ENCODE results near the gene NTN5. TPM values are rescaled to one million over a fixed set of nuclear protein-coding genes. Genes with fewer than 3 reads are reported as not detected.
"Not testable (repeated sequence)": the region's sequence is repeated elsewhere in the genome, so short reads cannot be mapped to it uniquely, and the experiment has no call there.

Gene NTN5
- polyA plus RNA-seq, 2 donors: 0.25 to 0.39 TPM

GRCh38 chr19:48683349-48683748 lies 10.5 kb upstream of the NTN5 start:
- no peaks in the 10 kb centered on the region for H3K36me3 ChIP-seq (ENCODE audit: control insufficient read depth in 2 of 2, insufficient read depth in 2 of 2, low read length in 1 of 2)
- H3K4me1 ChIP-seq (ENCODE audit: control insufficient read depth in 2 of 2, insufficient read depth in 2 of 2, low read length in 1 of 2): peaks cover 0 to 3% of the 10 kb centered on the region in 2 donors
- WGBS, 2 donors: 62 to 78% methylated on average over 11 of the region's 11 CpGs
- no peak overlapping the region for H3K27ac ChIP-seq (ENCODE audit: low read depth in 2 of 2, low read length in 1 of 2)
- H3K4me3 ChIP-seq (ENCODE audit: low read depth in 1 of 2, low read length in 2 of 2): no peak overlapping the region
- H3K9me3 ChIP-seq (ENCODE audit: control insufficient read depth in 2 of 2, insufficient read depth in 1 of 2, low read depth in 1 of 2, low read length in 1 of 2): no peaks in the 10 kb centered on the region
- no peaks in the 10 kb centered on the region for H3K27me3 ChIP-seq (ENCODE audit: control insufficient read depth in 1 of 2, insufficient read depth in 2 of 2, low read length in 2 of 2)

GRCh38 chr19:48681127-48681470 lies 8.3 kb upstream of the NTN5 start:
- 68 to 74% methylated on average over 7 of the region's 7 CpGs for WGBS, 2 donors
- H3K36me3 ChIP-seq (ENCODE audit: control insufficient read depth in 2 of 2, insufficient read depth in 2 of 2, low read length in 1 of 2): no peaks in the 10 kb centered on the region
- H3K27ac ChIP-seq (ENCODE audit: low read depth in 2 of 2, low read length in 1 of 2): no peak overlapping the region
- H3K4me1 ChIP-seq (ENCODE audit: control insufficient read depth in 2 of 2, insufficient read depth in 2 of 2, low read length in 1 of 2): peaks cover 3 to 6% of the 10 kb centered on the region in 2 donors
- no peaks in the 10 kb centered on the region for H3K9me3 ChIP-seq (ENCODE audit: control insufficient read depth in 2 of 2, insufficient read depth in 1 of 2, low read depth in 1 of 2, low read length in 1 of 2)
- H3K27me3 ChIP-seq (ENCODE audit: control insufficient read depth in 1 of 2, insufficient read depth in 2 of 2, low read length in 2 of 2): no peaks in the 10 kb centered on the region
- no peak overlapping the region for H3K4me3 ChIP-seq (ENCODE audit: low read depth in 1 of 2, low read length in 2 of 2)

- Histone ChIP-seq H3K4me1 (ENCODE audit: control insufficient read depth in 2 of 2, insufficient read depth in 2 of 2, low read length in 1 of 2) (peaks cover 3 to 6% of the 10 kb centered on the region in 2 donors), H3K27ac (ENCODE audit: low read depth in 2 of 2, low read length in 1 of 2) (no peak overlapping the region), H3K27me3 (ENCODE audit: control insufficient read depth in 1 of 2, insufficient read depth in 2 of 2, low read length in 2 of 2) (no peaks in the 10 kb centered on the region), H3K9me3 (ENCODE audit: control insufficient read depth in 2 of 2, insufficient read depth in 1 of 2, low read depth in 1 of 2, low read length in 1 of 2) (no peaks in the 10 kb centered on the region), H3K36me3 (ENCODE audit: control insufficient read depth in 2 of 2, insufficient read depth in 2 of 2, low read length in 1 of 2) (no peaks in the 10 kb centered on the region), H3K4me3 (ENCODE audit: low read depth in 1 of 2, low read length in 2 of 2) (no peak overlapping the region)
- WGBS, 2 donors: 91 to 92% methylated on average over 44 to 45 of the region's 45 CpGs
Measured at GRCh38 chr19:48680436-48681126, 7.8 kb upstream of the NTN5 start.

GRCh38 chr19:48680006-48680405 lies 7.2 kb upstream of the NTN5 start:
- H3K27ac ChIP-seq (ENCODE audit: low read depth in 2 of 2, low read length in 1 of 2); H3K27me3 ChIP-seq (ENCODE audit: control insufficient read depth in 1 of 2, insufficient read depth in 2 of 2, low read length in 2 of 2); H3K4me1 ChIP-seq (ENCODE audit: control insufficient read depth in 2 of 2, insufficient read depth in 2 of 2, low read length in 1 of 2); H3K9me3 ChIP-seq (ENCODE audit: control insufficient read depth in 2 of 2, insufficient read depth in 1 of 2, low read depth in 1 of 2, low read length in 1 of 2); H3K36me3 ChIP-seq (ENCODE audit: control insufficient read depth in 2 of 2, insufficient read depth in 2 of 2, low read length in 1 of 2); H3K4me3 ChIP-seq (ENCODE audit: low read depth in 1 of 2, low read length in 2 of 2): not testable (repeated sequence)
- WGBS, 2 donors: 88 to 95% methylated on average over 13 to 19 of the region's 19 CpGs

- Histone ChIP-seq H3K27me3 (ENCODE audit: control insufficient read depth in 1 of 2, insufficient read depth in 2 of 2, low read length in 2 of 2) (no peaks in the 10 kb centered on the region), H3K9me3 (ENCODE audit: control insufficient read depth in 2 of 2, insufficient read depth in 1 of 2, low read depth in 1 of 2, low read length in 1 of 2) (no peaks in the 10 kb centered on the region), H3K36me3 (ENCODE audit: control insufficient read depth in 2 of 2, insufficient read depth in 2 of 2, low read length in 1 of 2) (no peaks in the 10 kb centered on the region), H3K4me3 (ENCODE audit: low read depth in 1 of 2, low read length in 2 of 2) (no peak overlapping the region), H3K27ac (ENCODE audit: low read depth in 2 of 2, low read length in 1 of 2) (peak overlapping the region; percentile 42 to 61), H3K4me1 (ENCODE audit: control insufficient read depth in 2 of 2, insufficient read depth in 2 of 2, low read length in 1 of 2) (peaks cover 3% of the 10 kb centered on the region in 2 donors)
- 53 to 76% methylated on average over 4 of the region's 4 CpGs for WGBS, 2 donors
Measured at GRCh38 chr19:48678201-48678600, 5.4 kb upstream of the NTN5 start.

GRCh38 chr19:48676887-48677286 lies 4.1 kb upstream of the NTN5 start:
- 72 to 73% methylated on average over 13 of the region's 13 CpGs for WGBS, 2 donors
- H3K27me3 ChIP-seq (ENCODE audit: control insufficient read depth in 1 of 2, insufficient read depth in 2 of 2, low read length in 2 of 2): no peaks in the 10 kb centered on the region
- no peaks in the 10 kb centered on the region for H3K36me3 ChIP-seq (ENCODE audit: control insufficient read depth in 2 of 2, insufficient read depth in 2 of 2, low read length in 1 of 2)
- H3K4me3 ChIP-seq (ENCODE audit: low read depth in 1 of 2, low read length in 2 of 2): no peak overlapping the region
- peaks cover 3% of the 10 kb centered on the region in 2 donors for H3K4me1 ChIP-seq (ENCODE audit: control insufficient read depth in 2 of 2, insufficient read depth in 2 of 2, low read length in 1 of 2)
- no peaks in the 10 kb centered on the region for H3K9me3 ChIP-seq (ENCODE audit: control insufficient read depth in 2 of 2, insufficient read depth in 1 of 2, low read depth in 1 of 2, low read length in 1 of 2)
- H3K27ac ChIP-seq (ENCODE audit: low read depth in 2 of 2, low read length in 1 of 2): peak overlapping the region; percentile 67 to 93

- peak overlapping the region; percentile 67 to 93 for H3K27ac ChIP-seq (ENCODE audit: low read depth in 2 of 2, low read length in 1 of 2)
Measured at GRCh38 chr19:48676487-48676886, 3.7 kb upstream of the NTN5 start.

GRCh38 chr19:48674921-48675824 lies 2.4 kb upstream of the NTN5 start:
- WGBS, 2 donors: 37 to 38% methylated on average over 28 of the region's 28 CpGs
- no peak overlapping the region for H3K27ac ChIP-seq (ENCODE audit: low read depth in 2 of 2, low read length in 1 of 2)
- peaks cover 3% of the 10 kb centered on the region in 2 donors for H3K4me1 ChIP-seq (ENCODE audit: control insufficient read depth in 2 of 2, insufficient read depth in 2 of 2, low read length in 1 of 2)

More at GRCh38 chr19:48676487-48676886, 3.7 kb upstream of the NTN5 start:
- no peaks in the 10 kb centered on the region for H3K36me3 ChIP-seq (ENCODE audit: control insufficient read depth in 2 of 2, insufficient read depth in 2 of 2, low read length in 1 of 2)
- 84 to 88% methylated on average over 17 of the region's 17 CpGs for WGBS, 2 donors
- H3K9me3 ChIP-seq (ENCODE audit: control insufficient read depth in 2 of 2, insufficient read depth in 1 of 2, low read depth in 1 of 2, low read length in 1 of 2): no peaks in the 10 kb centered on the region
- H3K4me3 ChIP-seq (ENCODE audit: low read depth in 1 of 2, low read length in 2 of 2): no peak overlapping the region
- no peaks in the 10 kb centered on the region for H3K27me3 ChIP-seq (ENCODE audit: control insufficient read depth in 1 of 2, insufficient read depth in 2 of 2, low read length in 2 of 2)
- H3K4me1 ChIP-seq (ENCODE audit: control insufficient read depth in 2 of 2, insufficient read depth in 2 of 2, low read length in 1 of 2): peaks cover 3% of the 10 kb centered on the region in 2 donors

GRCh38 chr19:48674216-48674809 lies 1.5 kb upstream of the NTN5 start:
- Histone ChIP-seq H3K4me3 (ENCODE audit: low read depth in 1 of 2, low read length in 2 of 2) (no peak overlapping the region), H3K9me3 (ENCODE audit: control insufficient read depth in 2 of 2, insufficient read depth in 1 of 2, low read depth in 1 of 2, low read length in 1 of 2) (no peaks in the 10 kb centered on the region), H3K4me1 (ENCODE audit: control insufficient read depth in 2 of 2, insufficient read depth in 2 of 2, low read length in 1 of 2) (peaks cover 3% of the 10 kb centered on the region in 2 donors), H3K36me3 (ENCODE audit: control insufficient read depth in 2 of 2, insufficient read depth in 2 of 2, low read length in 1 of 2) (no peaks in the 10 kb centered on the region), H3K27me3 (ENCODE audit: control insufficient read depth in 1 of 2, insufficient read depth in 2 of 2, low read length in 2 of 2) (no peaks in the 10 kb centered on the region), H3K27ac (ENCODE audit: low read depth in 2 of 2, low read length in 1 of 2) (no peak overlapping the region)
- 88 to 89% methylated on average over 19 of the region's 19 CpGs for WGBS, 2 donors

More at GRCh38 chr19:48674921-48675824, 2.4 kb upstream of the NTN5 start:
- H3K9me3 ChIP-seq (ENCODE audit: control insufficient read depth in 2 of 2, insufficient read depth in 1 of 2, low read depth in 1 of 2, low read length in 1 of 2): no peaks in the 10 kb centered on the region
- H3K4me3 ChIP-seq (ENCODE audit: low read depth in 1 of 2, low read length in 2 of 2): no peak overlapping the region
- H3K27me3 ChIP-seq (ENCODE audit: control insufficient read depth in 1 of 2, insufficient read depth in 2 of 2, low read length in 2 of 2): no peaks in the 10 kb centered on the region
- H3K36me3 ChIP-seq (ENCODE audit: control insufficient read depth in 2 of 2, insufficient read depth in 2 of 2, low read length in 1 of 2): no peaks in the 10 kb centered on the region
